GM23338 (cell line): Measurements from ENCODE around the gene RNF220. TPM values are rescaled to one million over a fixed set of nuclear protein-coding genes. Genes with fewer than 3 reads are reported as not detected.

Experiments used
- ATAC-seq: fragments of 200-7000 bp; cut with Tn5 transposase; 3 replicates; pipeline ENCODE4 v1.9.1; 2020
- DNase-seq: peaks from one replicate; pipeline ENCODE4 v3.0.0-alpha.2; 2015; ENCODE audit warnings: low spot score
- H2AFZ ChIP-seq: fragments of 200-600 bp; sonication (generic); 2 replicates; pipeline ENCODE4 v1.8.0; 2016; ENCODE audit warnings: antibody characterized with exemption, mild to moderate bottlenecking, moderate library complexity
- H3F3A ChIP-seq: fragments of 200-600 bp; sonication (generic); replicated peaks from 2 replicates; pipeline ENCODE4 v1.8.0; 2017; ENCODE audit warnings: antibody characterized with exemption, mixed run types, low read depth
- H3K27ac ChIP-seq: fragments of 200-600 bp; sonication (generic); 2 replicates; pipeline ENCODE4 v1.6.1; 2016; ENCODE audit warnings: low read depth
- H3K27me3 ChIP-seq: fragments of 200-600 bp; sonication (generic); 2 replicates; pipeline ENCODE4 v1.8.0; 2016; ENCODE audit warnings: mild to moderate bottlenecking, mixed run types, moderate library complexity; ENCODE audit not compliant: insufficient read depth
- H3K36me3 ChIP-seq: fragments of 200-600 bp; sonication (generic); 2 replicates; pipeline ENCODE4 v1.8.0; 2016; ENCODE audit warnings: mild to moderate bottlenecking; ENCODE audit not compliant: insufficient read depth
- H3K4me1 ChIP-seq: fragments of 200-600 bp; sonication (generic); 2 replicates; pipeline ENCODE4 v1.8.0; 2016; ENCODE audit warnings: mild to moderate bottlenecking, moderate library complexity; ENCODE audit not compliant: insufficient read depth
- H3K4me2 ChIP-seq: fragments of 200-600 bp; sonication (generic); 2 replicates; pipeline ENCODE4 v1.7.1; 2017; ENCODE audit warnings: mixed run types
- H3K4me3 ChIP-seq: fragments of 200-600 bp; sonication (generic); 2 replicates; pipeline ENCODE4 v1.6.1; 2016; ENCODE audit warnings: mixed run types
- H3K79me2 ChIP-seq: fragments of 200-600 bp; sonication (generic); replicated peaks from 2 replicates; pipeline ENCODE4 v1.8.0; 2017; ENCODE audit warnings: mild to moderate bottlenecking; ENCODE audit not compliant: insufficient read depth
- H3K9me2 ChIP-seq: fragments of 200-600 bp; sonication (generic); 2 replicates; pipeline ENCODE4 v1.8.0; 2017; ENCODE audit not compliant: insufficient read depth
- H4K20me1 ChIP-seq: fragments of 200-600 bp; sonication (generic); replicated peaks from 2 replicates; pipeline ENCODE4 v1.8.0; 2017; ENCODE audit warnings: mild to moderate bottlenecking; ENCODE audit not compliant: insufficient read depth
- H3K27ac Mint-ChIP-seq: 2 replicates; pipeline ENCODE4 v1.8.0; 2020; ENCODE audit warnings: inconsistent platforms, mild to moderate bottlenecking, moderate library complexity, mixed read lengths
- H3K27me3 Mint-ChIP-seq: 3 replicates; pipeline ENCODE4 v1.8.0; 2022; ENCODE audit warnings: low read depth, mild to moderate bottlenecking, moderate library complexity, mixed read lengths, inconsistent platforms; ENCODE audit not compliant: insufficient read depth, poor library complexity
- H3K36me3 Mint-ChIP-seq: 3 replicates; pipeline ENCODE4 v1.8.0; 2021; ENCODE audit warnings: low read depth, mild to moderate bottlenecking, inconsistent platforms, moderate library complexity, mixed read lengths
- H3K4me1 Mint-ChIP-seq: 3 replicates; pipeline ENCODE4 v1.8.0; 2020; ENCODE audit warnings: mild to moderate bottlenecking, inconsistent platforms, mixed read lengths
- H3K4me3 Mint-ChIP-seq: 3 replicates; pipeline ENCODE4 v1.8.0; 2021; ENCODE audit warnings: moderate library complexity, mild to moderate bottlenecking, inconsistent platforms, mixed read lengths
- H3K9me3 Mint-ChIP-seq: 3 replicates; pipeline ENCODE4 v1.8.0; 2020; ENCODE audit warnings: moderate library complexity, mild to moderate bottlenecking, inconsistent platforms, mixed read lengths
- CREB1 ChIP-seq: fragments of 250-450 bp; sonication (Bioruptor Pico); IDR thresholded peaks from 2 replicates; pipeline ENCODE4 v1.5.0; 2020; ENCODE audit warnings: low read depth, mild to moderate bottlenecking, moderate library complexity
- EZH2 ChIP-seq: fragments of 200-600 bp; sonication (generic); IDR thresholded peaks from one replicate; pipeline ENCODE4 v1.8.0; 2017; ENCODE audit warnings: antibody characterized with exemption, mild to moderate bottlenecking, low read depth; ENCODE audit not compliant: unreplicated experiment
- EZH2phosphoT487 ChIP-seq: fragments of 200-600 bp; sonication (generic); IDR thresholded peaks from one replicate; pipeline ENCODE4 v1.8.1; 2018; ENCODE audit warnings: antibody characterized with exemption; ENCODE audit not compliant: unreplicated experiment
- JUNB ChIP-seq: IDR thresholded peaks from one replicate; pipeline ENCODE4 v1.6.1; 2016; ENCODE audit warnings: antibody characterized with exemption; ENCODE audit not compliant: unreplicated experiment
- NANOG ChIP-seq: IDR thresholded peaks from 2 replicates; pipeline ENCODE4 v1.6.1; 2016; ENCODE audit warnings: antibody characterized with exemption, borderline replicate concordance
- POLR2AphosphoS5 ChIP-seq: IDR thresholded peaks from 2 replicates; pipeline ENCODE4 v1.6.1; 2016; ENCODE audit warnings: antibody characterized with exemption, low read depth
- REST ChIP-seq: IDR thresholded peaks from one replicate; pipeline ENCODE4 v1.6.1; 2018; ENCODE audit warnings: antibody characterized with exemption; ENCODE audit not compliant: unreplicated experiment
- STAT1 ChIP-seq: IDR thresholded peaks from one replicate; pipeline ENCODE4 v1.6.1; 2016; ENCODE audit warnings: antibody characterized with exemption; ENCODE audit not compliant: unreplicated experiment
- ZNF114 ChIP-seq: fragments of 250-450 bp; sonication (Bioruptor Pico); IDR thresholded peaks from 2 replicates; pipeline ENCODE4 v1.5.0; 2020; ENCODE audit warnings: mild to moderate bottlenecking, moderate library complexity
- ZNF331 ChIP-seq: fragments of 250-450 bp; sonication (Bioruptor Pico); IDR thresholded peaks from 2 replicates; pipeline ENCODE4 v1.5.0; 2020; ENCODE audit warnings: low read depth, mild to moderate bottlenecking, moderate library complexity
- ZNF462 ChIP-seq: fragments of 250-450 bp; sonication (Bioruptor Pico); IDR thresholded peaks from 2 replicates; pipeline ENCODE4 v1.5.0; 2020; ENCODE audit warnings: mild to moderate bottlenecking, moderate library complexity
- polyA plus RNA-seq: library from polyadenylated mRNA; unstranded; fragments of >200 nt; fragmentation: Nextera tagmentation; extraction: Ambion mirVana; gene quantifications from 2 replicates; pipeline ENCODE4 v1.2.1, GENCODE V29; 2016
- total RNA-seq: library from RNA; depleted of rRNA; stranded (reverse); fragments of >200 nt; shearing (Covaris generic); gene quantifications from 2 replicates; pipeline ENCODE4 v1.2.3, GENCODE V29; 2014
- TF ChIP-seq, protein P1 (sequence below), 2 experiments: fragments of 200-600 bp in 1 of 2; sonication (generic) in 1 of 2; conservative IDR thresholded peaks; 2 replicates each; pipeline versions ENCODE4 v1.5.1 to v1.6.1; 2016 to 2017; ENCODE audit warnings: antibody characterized with exemption in 2 of 2, low read depth in 2 of 2, mild to moderate bottlenecking in 2 of 2, moderate library complexity in 1 of 2
- TF ChIP-seq, protein P2 (sequence below): IDR thresholded peaks from 2 replicates; pipeline ENCODE4 v1.6.1; 2016; ENCODE audit warnings: antibody characterized with exemption

RNF220 gene
- total and polyA plus RNA-seq, 2 experiments from 2014 or later: 72.8 to 168 TPM

DNA sequence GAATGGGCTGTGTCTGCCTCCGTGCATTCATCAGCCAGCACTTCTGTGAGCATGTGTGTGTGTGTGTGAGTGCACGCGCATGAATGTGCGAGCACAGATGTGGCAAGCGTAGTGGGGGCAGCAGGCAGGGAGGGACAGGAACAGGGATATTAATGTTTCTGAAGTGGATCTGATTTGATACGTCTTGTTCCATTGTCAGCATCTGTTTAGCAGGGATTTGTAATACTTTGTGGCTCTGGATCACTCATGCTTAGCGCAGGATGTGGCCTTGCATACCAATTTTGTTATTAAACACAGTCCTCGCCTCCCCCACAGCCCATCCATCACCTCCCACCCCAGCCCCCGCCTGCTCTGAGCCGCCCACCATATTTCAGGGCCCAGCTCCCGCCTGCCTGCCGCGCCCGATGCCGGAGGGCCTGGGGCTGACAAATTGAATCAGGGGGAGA is 216.8 kb downstream of the RNF220 start:
- H3K27ac Mint-ChIP-seq: no peak overlapping the region
- no peak for ATAC-seq
- no peak overlapping the region for H3K4me3 ChIP-seq

More for the DNA sequence above, 216.8 kb downstream of the RNF220 start:
- Histone ChIP-seq H3F3A (no peaks in the 10 kb centered on the region), H3K4me1 (peaks cover 6% of the 10 kb centered on the region), H3K27ac (no peak overlapping the region), H3K9me2 (no peaks in the 10 kb centered on the region), H2AFZ (no peak overlapping the region), H3K27me3 (no peaks in the 10 kb centered on the region), H3K36me3 (no peaks in the 10 kb centered on the region), H4K20me1 (no peaks in the 10 kb centered on the region; the same call in 1 of the 2 replicates), H3K79me2 (no peaks in the 10 kb centered on the region), H3K4me2 (no peak overlapping the region)
- H3K9me3 Mint-ChIP-seq: no peaks in the 10 kb centered on the region
- no peak overlapping the region for H3K4me3 Mint-ChIP-seq
- peaks cover 18% of the 10 kb centered on the region; the same call in 2 of the 3 replicates for H3K4me1 Mint-ChIP-seq
- no peaks in the 10 kb centered on the region for H3K36me3 Mint-ChIP-seq
- TF ChIP-seq NANOG (no peak), EZH2phosphoT487 (no peak), POLR2AphosphoS5 (no peak), STAT1 (no peak), CREB1 (CRISPR knock-in tag) (no peak), REST (no peak), ZNF462 (no peak), ZNF331 (CRISPR knock-in tag) (no peak), JUNB (no peak), ZNF114 (no peak), EZH2 (no peak)
- TF ChIP-seq, protein P1, sequence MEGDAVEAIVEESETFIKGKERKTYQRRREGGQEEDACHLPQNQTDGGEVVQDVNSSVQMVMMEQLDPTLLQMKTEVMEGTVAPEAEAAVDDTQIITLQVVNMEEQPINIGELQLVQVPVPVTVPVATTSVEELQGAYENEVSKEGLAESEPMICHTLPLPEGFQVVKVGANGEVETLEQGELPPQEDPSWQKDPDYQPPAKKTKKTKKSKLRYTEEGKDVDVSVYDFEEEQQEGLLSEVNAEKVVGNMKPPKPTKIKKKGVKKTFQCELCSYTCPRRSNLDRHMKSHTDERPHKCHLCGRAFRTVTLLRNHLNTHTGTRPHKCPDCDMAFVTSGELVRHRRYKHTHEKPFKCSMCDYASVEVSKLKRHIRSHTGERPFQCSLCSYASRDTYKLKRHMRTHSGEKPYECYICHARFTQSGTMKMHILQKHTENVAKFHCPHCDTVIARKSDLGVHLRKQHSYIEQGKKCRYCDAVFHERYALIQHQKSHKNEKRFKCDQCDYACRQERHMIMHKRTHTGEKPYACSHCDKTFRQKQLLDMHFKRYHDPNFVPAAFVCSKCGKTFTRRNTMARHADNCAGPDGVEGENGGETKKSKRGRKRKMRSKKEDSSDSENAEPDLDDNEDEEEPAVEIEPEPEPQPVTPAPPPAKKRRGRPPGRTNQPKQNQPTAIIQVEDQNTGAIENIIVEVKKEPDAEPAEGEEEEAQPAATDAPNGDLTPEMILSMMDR (conservative IDR thresholded peaks at IDR 0.05; ENCODE audit: low read depth in 2 of 2): no peak
- TF ChIP-seq, protein P2, sequence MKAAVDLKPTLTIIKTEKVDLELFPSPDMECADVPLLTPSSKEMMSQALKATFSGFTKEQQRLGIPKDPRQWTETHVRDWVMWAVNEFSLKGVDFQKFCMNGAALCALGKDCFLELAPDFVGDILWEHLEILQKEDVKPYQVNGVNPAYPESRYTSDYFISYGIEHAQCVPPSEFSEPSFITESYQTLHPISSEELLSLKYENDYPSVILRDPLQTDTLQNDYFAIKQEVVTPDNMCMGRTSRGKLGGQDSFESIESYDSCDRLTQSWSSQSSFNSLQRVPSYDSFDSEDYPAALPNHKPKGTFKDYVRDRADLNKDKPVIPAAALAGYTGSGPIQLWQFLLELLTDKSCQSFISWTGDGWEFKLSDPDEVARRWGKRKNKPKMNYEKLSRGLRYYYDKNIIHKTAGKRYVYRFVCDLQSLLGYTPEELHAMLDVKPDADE: no peak
- DNase-seq: no peak
- H3K27me3 Mint-ChIP-seq: peaks cover 10% of the 10 kb centered on the region
